HG02678 (cell line): Measurements from ENCODE around the gene CTNNA1.
"Not testable (repeated sequence)": the region's sequence is repeated elsewhere in the genome, so short reads cannot be mapped to it uniquely, and the experiment has no call there.

Experiments used
- ATAC-seq: cut with Tn5 transposase; IDR thresholded peaks from one replicate; pipeline ENCODE4 v1.9.1; 2021; ENCODE audit warnings: mild to moderate bottlenecking, moderate library complexity; ENCODE audit not compliant: unreplicated experiment

CTNNA1 gene

DNA sequence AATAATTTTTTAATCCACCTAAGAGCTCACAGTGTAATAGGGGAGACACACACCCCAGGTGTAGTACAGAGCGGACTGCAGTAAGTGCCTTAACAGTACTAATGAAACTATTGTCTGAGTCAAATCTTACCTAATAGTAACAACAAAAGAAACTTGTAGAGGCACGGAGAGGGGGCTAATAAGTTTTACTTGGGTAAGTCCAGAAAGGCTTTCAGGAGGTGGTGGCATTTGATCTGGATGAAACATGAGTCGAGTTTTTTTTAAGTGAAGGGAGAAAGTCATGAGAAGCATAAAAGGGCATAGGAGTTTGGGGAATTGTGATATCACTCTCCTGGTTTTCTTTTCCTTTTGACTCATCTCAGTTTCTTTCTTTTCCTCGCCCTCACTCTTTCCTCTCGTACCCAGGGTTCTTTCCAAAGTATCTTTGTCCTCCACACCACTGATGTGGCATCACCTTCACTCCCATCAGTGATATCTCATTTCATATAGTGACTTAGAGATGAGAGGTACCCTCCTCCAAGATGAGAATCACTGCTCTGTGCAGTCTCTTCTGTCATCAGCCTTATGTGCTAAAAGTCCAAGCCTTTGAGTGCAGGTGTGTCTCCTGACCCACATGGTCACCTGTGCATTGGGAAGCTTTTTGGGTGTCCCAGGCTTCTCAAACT lies 2.0 kb downstream of the CTNNA1 start:
- ATAC-seq = no peak

DNA sequence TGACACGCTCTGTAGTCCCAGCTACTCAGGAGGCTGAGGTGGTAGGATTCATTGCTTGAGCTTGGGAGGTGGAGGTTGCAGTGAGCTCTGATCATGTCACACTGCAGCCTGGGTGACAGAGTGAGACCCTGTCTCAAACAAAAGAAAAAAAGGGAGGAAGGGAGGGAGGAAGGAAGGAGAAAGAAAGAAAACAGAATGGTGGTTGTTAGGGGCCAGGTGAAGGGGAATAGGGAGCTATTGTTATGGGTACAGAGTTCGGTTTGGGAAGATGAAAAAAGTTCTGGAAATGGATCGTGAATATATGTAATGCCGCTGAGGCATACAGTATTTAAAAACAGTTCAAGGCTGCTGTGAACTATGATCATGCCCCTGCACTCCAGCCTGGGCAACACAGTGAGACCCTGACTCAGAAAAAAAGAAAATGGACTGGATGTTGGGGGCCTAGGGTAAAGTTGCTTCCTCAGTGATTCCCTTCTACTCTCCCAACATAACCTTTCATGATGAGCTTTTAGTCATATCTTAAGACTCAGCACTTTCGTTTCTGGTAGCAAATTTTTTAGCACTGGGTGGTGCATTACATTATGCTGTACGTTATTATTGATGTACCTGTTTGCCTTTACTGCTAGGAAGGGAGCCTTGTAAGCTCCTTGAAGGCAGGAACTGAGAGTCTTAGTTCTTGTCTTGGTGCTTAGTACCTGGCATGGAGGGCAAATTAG lies 4.0 kb downstream of the CTNNA1 start:
- ATAC-seq = no peak

DNA sequence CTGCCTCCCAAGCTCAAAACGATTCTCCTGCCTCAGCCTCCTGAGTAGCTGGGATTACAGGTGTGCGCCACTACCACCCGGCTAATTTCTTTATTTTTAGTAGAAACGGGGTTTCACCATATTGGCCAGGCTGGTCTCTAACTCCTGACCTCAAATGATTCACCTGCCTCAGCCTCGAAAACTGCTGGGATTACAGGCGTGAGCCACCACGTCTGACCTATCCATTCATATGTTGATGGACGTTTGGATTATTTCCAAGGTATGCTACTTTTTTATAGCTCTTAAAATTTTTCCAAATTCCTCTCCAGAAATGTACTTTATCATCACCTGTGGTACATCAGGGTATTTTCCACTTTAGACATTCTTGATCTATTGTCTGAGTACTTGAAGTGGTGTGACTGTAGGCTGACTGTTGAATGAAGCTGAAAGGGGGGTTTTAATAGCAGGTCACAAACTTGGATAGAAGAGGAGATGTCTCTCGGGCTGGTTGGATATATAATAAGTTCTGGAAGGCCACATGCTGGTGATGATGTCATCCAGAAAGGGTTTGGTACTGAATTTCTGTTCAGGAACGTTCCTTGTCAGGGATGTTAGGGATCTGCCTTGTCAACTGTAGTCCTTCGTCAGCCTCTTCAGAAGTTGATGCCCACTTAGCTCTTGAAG lies 7.4 kb downstream of the CTNNA1 start:
- ATAC-seq = no peak

DNA sequence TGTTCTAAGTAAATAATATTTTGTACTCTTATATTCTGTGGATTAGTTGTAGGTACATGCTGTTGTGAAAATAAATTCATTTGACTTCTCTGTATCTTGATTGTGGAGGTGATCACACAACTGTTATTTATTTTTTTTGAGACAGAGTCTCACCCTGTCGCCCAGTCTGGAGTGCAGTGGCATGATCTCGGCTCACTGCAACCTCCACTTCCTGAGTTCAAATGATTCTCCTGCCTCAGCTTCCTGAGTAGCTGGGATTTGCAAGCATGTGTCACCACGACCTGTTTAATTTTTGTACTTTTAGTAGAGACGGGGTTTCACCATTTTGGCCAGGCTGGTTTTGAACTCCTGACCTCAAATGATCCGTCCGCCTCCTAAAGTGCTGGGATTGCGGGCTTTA lies 7.9 kb downstream of the CTNNA1 start:
- not testable (repeated sequence) for ATAC-seq

DNA sequence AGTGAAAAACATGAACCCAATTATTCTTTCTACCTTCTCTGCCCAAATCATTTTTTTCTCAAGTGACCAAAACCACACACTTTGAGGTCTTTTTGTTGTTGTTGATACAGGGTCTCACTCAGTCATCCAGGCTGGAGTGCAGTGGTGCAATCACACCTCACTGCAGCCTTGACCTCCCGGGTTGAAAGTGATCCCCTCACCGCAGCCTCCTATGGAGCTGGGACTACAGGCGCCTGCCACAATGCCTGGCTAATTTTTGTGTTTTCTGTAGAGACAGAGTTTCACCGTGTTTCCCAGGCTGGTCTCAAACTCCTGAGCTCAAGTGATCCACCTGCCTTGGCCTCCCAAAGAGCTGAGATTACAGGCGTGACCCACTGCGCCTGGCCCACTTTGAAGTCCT lies 8.4 kb downstream of the CTNNA1 start:
- ATAC-seq = not testable (repeated sequence)

DNA sequence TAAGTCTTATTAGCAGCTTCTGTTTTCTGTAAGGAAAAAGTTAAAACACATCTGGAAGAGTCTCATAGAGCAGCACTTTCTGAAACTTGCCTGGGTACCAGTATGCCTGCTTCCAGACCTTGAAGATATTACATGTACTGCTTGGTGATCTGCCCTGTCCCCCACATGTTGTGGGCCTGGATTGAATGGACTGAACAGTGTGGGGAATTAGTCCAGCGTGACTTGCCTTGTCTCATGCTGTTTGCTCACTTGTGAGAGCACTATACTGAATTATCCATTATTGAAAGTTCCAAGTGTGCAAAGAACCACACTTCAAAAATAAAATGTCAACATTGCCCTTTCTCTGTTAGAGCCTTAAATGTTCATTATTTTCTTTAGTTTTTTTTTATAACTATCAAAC lies 8.9 kb downstream of the CTNNA1 start:
- ATAC-seq = no peak

DNA sequence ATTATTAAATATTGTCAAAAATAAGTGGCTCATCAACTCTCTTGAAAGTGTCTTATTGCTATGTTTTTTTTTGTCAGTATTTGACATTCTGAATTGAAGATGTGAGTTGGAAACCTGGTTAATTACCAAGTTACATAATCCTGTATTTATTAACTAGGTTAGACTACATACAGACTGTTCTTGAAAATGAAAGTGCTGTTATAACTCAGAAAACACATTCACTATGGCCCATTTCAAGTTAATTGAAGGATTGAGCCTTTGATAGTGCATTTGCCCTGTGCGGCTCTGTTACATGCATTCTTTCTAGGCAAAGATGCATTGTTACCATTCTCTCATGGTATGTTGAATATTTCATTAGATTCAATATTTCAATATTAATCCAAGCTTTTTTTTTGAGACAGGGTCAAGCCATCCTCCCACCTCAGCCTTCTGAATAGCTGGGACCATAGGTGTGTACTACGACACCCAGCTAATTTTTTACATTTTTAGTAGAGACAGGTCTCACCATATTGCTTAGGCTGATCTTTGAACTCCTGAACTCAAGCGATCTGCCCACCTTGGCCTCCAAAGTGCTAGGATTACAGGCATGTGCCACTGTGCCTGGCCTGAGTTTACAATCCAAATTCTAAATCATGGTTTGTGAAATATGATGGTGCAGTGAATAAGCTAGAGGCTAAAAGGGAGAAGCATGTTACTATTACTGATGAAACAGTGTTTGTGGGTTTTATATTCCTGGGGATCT lies 10.0 kb downstream of the CTNNA1 start:
- ATAC-seq = no peak

DNA sequence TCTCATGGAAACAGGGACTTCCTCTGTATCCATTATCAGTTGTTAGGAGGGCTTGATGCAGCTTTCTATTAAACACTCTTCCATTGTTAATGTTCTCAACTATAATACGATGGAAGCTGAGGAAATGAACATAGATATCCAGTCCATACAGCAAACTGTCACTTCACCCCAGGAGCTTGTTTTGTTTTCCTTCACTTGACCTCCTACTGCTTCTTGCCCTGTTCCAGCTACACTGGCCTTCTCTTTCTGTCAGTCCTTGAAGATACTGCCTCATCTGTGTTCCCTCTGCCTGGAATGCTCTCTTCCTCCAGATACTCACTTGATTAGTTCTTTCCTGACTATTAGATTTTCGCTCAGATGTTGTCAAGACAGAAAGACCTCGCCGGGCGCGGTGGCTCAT lies 17.1 kb downstream of the CTNNA1 start:
- no peak for ATAC-seq

DNA sequence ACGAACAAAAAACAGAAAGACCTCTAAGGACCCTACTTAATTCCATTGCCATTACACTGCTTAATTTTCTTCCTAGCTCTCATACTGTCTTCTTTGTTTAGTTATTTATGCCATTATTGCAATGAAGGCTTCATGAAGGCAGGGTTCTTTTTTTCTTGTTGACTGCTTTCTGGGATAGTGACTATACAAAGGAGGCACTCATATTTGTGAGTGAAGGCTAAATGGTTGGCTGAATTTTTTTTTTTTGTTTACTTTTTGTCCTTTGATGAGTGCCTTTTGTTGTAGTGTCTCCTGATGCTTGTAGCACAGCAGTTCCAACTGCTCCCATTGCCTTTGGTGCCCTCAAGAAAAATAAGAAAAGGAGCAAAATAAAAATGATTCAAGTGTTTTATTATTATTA lies 17.8 kb downstream of the CTNNA1 start:
- ATAC-seq = no peak

DNA sequence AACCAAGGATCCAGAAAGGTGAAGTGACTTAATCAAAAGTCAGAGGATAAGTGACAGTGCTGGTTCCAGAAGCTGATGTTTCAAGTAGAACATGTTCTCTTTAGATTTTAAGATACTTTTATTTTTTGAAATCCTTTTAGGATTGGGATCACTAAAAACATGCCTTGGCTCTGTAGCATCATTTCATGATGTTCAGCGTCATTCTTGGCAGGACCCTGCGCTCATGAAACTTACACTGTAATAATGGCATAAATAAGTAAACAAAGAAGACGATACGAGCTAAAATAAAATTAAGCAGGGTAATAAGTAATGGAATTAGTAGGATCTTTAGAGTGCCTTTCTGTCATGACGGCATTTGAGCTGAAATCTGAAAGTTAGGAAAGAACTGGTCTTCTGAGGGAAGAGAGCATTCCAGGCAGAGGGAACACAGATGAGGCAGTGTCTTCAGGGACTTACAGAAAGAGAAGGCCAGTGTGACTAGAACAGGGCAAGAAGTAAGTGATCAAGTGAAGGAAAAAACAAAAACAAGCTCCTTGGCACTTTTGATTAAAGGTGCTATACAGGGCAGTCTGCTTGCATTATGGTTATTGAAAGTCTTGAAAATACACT lies 19.9 kb downstream of the CTNNA1 start:
- ATAC-seq = no peak

DNA sequence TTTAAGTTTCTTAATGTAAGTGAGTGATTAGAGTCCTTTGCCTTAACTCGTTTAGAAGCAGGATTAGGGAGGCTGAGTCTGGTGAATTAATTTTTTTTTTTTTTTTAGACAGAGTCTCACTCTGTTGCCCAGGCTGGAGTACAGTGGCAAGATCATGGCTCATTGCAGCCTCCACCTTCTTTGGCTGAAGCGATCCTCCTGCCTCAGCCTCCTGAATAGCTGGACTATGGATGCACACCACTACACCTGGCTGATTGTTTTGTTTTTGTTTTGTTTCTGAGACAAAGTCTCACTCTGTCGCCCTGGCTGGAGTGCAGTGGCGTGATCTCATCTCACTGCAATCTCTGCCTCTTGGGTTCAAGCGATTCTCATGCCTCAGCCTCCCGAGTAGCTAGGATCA lies 20.4 kb downstream of the CTNNA1 start:
- ATAC-seq = not testable (repeated sequence)

DNA sequence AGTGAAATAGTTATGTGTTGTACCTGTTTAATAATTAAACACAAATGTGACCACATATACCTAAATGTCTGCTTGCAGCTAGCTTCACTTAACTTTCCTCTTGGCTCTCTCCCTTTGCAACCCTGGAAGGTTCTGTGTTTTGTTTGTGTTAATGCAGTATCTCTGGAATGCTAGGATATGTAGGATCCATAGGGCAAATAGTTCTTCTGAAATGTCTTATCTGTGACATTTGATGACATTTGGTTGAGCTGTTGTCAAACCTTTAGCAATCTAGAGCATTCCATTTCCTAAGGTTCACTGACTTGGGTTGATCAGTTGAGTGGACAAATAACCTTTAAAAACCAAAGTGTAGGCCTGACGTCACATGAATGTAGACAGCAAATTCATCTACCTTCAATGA lies 21.8 kb downstream of the CTNNA1 start:
- no peak for ATAC-seq

DNA sequence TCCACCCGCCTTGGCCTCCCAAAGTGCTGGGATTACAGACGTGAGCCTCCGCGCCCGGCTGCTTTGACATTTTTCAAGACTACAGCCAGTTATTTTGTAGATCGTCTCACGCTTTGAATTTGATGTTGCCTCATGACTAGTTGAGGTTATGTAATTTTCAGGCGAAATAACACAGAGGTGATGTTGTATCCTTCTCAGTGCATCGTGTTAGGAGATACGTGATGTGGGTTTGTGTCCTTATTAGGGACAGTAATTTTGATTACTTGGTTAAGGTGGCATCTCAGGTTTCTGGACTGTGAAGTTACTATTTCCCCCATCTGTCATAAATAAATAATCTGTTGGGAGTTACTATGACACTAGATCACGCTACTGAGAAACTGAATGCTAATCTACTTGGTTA lies 25.0 kb downstream of the CTNNA1 start:
- no peak for ATAC-seq

DNA sequence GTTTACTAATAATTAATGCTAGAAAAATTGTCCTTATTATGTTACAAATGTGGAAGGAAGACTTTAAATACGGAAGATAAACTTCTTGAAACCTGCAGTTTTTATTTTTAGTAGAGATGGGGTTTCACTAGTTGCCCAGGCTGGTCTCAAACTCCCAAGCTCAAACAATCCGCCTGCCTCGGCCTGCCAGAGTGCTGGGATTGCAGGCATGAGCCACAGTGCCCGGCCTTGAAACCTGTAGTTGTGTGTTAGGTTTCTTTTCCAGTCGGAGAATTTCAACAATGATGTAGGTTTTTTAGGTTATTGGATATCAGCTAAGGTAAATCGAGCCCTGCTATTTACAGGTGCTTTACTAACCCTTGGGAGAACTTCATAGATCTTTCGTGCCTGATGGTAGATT lies 30.8 kb downstream of the CTNNA1 start:
- no peak for ATAC-seq

DNA sequence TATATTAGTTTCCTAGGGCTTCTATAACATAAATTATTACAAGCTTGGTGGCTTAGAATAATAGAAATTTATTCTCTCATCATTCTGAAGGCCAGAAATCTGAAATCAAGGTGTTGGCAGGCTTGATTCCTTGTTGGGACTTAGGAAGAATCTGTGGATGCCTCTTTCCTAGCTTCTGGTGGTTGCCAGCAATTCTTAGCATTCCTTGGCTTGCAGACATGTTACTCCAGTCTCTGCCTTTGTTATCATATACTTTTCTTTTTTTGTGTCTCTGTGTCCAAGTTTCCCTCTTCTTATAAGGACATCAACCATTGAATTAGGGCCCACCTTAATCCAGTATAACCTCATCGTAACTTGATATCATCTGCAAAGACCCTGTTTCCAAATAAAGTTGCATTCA lies 31.4 kb downstream of the CTNNA1 start:
- no peak for ATAC-seq

DNA sequence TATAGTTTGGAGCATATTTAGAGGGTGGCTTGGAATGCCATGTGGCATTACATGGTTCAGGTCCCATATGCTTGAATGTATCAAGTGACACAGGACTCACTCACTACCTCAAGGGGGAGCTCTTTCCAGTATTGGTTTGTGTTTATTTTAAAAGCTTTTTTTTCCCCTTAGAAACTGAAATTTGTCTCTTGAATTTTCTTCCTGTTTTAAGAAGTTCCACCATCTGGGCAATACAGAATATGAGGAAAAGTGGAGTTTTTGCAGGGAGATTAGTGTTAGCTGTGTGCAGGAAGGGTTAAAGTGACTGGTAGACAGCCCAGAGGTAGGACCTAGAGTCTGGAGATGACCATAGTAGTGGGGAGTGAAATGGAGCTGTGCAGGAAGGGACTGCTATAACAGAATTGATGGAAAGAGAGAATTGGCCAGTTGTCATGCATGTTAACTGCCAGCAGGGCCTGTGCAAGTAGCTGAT lies 36.6 kb downstream of the CTNNA1 start:
- no peak for ATAC-seq

DNA sequence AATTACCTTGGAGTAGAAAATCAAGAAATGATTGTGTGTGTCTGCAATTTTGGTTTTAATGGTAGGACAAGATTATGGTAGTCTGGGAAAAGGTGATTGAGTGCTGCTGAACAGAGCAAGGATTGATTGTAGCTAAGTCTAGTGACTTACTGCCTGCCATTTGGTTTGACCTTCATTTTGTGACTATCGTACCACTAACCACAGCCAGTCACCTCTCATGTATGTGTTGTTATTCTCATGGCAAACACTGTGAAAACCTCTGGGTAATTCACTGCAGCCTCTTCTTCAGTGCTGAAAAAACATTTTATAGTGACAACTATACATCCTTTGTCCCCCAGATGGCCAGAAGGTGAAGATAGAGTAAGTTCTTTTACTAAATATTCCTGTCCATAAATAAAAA lies 37.5 kb downstream of the CTNNA1 start:
- ATAC-seq = no peak

DNA sequence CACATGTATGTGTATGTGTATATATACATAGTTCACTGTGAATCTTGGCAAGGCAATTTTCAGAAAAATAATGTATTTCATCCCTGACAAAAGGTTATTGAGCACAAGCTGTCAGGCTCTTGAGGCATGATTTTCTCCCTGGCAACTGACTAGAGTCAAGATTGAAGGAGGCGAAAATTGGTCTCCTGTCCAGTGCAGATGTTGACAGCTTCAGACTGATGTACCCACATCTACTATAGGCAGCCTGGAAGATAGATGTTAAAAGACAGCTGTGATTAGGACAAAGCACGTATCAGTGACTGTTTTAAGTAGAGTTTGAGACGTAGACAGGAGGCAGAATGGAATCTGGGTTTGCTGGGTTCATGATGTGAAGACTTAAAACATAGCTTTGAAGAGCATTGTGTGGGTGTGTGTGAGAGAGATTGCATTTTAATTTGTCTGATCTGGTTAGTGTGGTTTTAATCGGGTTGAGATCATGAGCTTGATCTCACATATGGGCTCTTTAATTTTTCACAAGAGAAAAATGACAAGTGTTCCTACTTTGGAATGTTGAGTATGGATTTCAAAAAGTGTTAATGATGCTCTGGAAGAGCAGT lies 39.1 kb downstream of the CTNNA1 start:
- no peak for ATAC-seq

DNA sequence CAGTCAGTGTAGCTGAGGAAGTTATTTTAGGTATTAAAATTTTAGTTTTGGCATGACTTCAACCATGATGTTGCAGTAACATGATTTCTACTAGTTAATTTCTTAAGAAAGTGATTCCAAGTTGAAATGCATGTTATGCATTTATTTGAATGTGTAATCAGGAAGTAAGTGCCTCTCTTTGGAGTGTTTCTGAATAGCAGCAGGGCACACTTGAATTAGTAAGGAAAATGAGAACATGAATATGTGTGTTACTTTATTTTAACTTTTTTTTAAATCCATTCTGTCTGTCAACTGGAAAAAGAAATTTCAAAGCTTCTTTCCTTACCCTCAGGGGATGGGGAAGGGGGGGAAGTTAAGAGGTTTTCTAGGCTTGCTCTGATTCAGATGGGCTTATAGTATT lies 40.4 kb downstream of the CTNNA1 start:
- ATAC-seq = no peak

DNA sequence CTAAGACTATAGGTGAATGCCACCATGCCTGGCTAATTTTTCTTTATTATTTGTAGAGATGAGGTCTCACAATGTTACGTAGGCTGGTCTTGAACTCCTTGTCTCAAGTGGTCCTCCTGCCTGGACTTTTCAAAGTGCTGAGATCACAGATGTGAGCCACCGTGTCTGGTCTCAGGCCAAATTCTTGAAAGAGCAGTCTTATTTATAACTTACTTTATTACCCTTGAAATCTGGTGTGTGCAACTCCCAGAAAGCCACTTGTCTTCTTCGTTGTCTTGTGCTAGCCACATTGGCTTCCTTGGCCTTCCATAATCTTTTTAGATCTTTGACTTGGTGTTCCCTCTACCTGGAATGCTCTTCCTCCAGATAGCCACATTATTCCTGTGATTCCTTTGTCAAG lies 50.1 kb downstream of the CTNNA1 start:
- no peak for ATAC-seq

DNA sequence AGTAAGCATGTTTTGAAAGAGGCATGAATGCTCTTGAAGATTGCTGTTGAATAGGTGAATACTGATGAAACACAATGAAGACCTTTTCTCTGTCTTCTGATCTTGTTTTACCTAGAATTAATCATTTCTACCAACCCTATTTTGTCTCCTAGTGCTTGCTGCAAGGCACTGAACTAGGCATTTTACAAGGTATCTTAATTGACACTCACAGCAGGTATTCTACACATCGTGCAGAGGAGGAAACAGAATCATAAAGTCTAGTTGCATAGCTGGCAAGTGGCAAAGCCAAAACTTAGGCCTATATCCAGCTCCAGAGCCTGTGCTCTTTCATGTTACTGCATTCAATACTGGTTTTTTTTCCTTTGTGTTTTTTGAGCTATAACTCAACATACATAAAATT lies 50.7 kb downstream of the CTNNA1 start:
- no peak for ATAC-seq
